GM19395 (cell line): ENCODE data around the gene SUPT4H1.

Source experiments
- ATAC-seq: cut with Tn5 transposase; IDR thresholded peaks from one replicate; pipeline ENCODE4 v1.9.1; 2021; ENCODE audit warnings: mild to moderate bottlenecking, moderate library complexity; ENCODE audit not compliant: unreplicated experiment

Gene SUPT4H1

GRCh38 chr17:58320163-58320558, 31.8 kb downstream of the SUPT4H1 start:
- no peak for ATAC-seq

- no peak for ATAC-seq
Observed at GRCh38 chr17:58319173-58320162, 32.5 kb downstream of the SUPT4H1 start.

DNA sequence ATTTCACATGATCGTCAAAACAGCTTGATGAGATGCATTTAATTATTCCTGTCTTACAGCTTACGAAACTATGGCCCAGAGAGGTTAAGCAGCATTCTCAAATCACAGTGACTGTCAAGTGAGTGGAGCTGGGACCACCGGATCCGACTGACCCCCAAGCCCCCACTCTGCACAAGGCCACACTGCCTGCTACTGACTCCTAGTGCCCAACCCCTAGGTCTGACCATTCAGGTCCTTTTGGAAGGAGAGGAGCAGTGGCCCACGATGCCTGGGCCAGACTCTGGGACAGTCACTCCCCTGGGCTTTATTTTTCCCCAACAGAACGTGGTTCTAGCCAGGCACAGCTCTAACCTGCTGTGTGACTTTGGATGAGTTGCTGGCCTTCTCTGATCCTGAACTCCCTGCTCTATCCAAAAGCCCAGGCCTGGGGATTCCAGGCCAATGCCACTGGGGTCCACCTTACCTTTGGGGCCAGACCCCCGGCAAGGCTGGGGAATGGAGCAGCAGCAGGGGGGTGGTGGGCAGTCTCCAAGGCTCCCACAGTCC, 33.3 kb downstream of the SUPT4H1 start:
- ATAC-seq: no peak

GRCh38 chr17:58318065-58318481, 33.9 kb downstream of the SUPT4H1 start:
- ATAC-seq: no peak

- peak; percentile 82 for ATAC-seq
Observed at GRCh38 chr17:58317421-58318064, 34.5 kb downstream of the SUPT4H1 start.

DNA sequence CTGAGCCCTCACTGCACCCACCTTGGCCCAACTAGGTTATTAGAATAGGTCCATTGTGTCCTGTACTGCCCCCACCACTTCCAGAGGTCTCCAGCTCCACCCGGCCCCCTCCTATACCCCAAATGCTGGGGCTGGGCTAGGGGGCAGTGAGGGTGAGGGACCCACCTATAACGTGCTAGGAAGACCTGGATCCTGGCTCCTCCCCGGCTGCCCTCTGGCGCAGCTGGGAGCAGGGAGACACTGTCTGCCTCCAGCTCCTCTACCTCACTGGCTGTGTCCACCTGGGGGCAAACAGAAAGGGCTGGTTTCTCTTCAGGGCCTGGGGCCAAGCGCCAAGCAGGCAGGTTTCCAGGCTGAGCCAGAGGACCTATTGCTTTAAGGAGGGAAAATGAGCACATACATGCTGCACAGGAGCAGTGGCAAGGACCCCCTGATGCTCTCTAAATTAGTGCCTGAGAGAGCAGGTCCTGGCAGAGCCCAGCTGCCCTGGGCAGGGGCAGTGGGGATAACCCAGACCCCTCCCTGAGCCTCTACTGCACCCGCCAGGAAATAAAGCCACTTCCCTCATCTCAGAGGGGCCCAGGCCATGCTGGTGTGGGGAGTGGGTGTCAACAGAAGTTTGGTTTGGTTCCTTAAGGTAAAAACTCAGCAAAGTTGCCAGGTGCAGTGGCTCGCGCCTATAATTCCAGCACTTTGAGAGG, 35.6 kb downstream of the SUPT4H1 start:
- no peak for ATAC-seq

DNA sequence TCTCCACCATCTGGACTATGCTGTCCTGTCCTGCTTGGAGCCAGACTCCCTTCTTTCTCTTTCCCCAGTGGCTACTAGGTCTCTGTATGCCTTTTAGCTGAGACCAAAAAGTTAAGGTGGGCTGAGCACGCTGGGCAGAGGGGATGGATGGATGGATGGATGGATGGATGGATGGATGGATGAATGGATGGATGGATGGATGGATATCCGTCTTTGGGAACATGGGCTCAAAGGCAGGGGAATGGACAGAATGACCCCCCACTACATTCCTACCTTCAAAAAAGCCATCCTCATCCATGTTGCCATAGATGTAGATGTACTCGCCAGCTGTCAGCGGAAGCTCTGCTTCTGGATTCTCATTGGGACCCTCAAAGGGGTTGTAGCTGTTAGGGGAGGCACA, 36.3 kb downstream of the SUPT4H1 start:
- ATAC-seq: no peak

DNA sequence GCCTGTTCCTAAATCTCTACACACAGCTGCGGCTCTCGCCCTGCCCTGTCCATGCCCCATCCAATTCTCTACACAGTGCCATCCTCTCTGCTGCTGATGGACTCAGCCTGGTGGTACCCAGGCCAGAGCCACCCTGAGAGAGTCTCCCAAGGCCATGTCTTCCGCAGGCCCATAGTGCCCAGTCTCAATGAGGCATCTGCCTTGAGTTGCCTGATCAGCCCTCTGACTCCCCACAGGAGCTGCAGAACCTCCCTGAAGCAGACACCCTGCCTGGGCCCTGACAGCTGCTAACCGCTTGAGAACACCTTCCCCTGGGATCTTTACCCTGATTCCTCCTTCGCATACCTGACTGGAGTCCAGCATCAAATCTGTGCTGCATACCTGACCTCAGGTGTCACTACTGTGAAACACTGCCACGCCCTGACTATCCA, 36.7 kb downstream of the SUPT4H1 start:
- ATAC-seq: no peak

DNA sequence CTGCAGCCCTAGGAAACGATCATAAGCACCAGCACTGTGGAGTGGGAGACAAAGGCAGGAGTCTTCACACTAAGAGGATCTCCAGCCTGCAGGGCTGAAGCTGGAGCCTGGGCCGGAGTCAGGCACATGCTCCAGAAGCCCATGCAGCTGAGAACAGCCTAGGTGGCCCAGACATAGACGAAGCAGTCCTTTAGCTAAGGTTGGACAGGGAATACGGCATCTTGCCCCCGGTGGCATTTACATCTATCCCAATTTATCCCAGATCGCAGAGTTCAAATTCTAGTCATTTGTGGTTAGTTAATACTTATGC, 37.3 kb downstream of the SUPT4H1 start:
- ATAC-seq: no peak

GRCh38 chr17:58313815-58314705, 37.9 kb downstream of the SUPT4H1 start:
- no peak for ATAC-seq

DNA sequence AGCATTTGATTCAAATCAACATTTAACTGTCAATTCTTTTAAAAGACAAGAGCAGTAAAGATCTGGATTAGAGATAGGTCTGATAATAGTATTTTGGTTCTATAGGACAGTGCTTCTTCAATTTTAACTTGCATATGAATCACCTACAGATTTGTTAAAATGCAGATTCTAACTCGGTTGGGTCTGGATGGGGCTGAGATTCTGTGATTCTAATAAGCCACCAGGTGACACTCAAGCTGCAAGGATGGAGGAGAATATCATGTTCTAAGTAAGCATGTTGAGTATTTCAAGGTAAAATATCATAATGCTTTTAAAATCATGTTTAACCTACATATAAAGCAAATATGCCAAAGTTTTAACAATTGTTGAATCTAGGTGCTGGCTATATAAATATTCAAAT, 39.2 kb downstream of the SUPT4H1 start:
- ATAC-seq: no peak

DNA sequence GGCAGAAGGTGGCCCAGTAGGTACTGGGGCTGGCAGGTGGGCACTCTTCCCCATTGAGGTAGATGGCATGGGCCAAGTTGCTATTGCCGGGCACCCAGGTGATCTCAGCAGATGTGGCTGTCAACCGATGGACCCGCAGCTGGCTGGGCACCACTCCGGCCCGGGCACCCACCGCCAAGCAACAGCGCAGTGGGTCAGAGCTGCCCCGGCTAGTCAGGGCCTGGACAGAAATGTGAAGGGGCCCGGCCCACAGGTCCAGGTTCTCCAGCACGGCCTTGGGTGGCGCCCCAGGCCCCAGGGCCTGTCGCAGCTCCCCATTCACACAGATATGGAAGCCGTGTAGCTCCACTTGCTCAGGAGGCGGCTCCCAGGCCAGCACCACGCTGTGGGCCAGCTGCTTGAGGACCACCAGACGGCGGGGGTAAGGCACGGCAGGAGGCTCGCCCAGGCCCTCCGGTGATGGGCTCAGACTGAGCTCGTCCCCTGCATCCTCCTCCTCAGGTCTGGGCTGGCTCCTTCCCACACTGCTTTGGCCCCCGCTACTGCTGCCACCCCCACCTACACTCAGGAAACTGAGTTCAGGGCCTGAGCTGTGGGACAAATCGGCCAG, 39.9 kb downstream of the SUPT4H1 start:
- ATAC-seq: no peak

DNA sequence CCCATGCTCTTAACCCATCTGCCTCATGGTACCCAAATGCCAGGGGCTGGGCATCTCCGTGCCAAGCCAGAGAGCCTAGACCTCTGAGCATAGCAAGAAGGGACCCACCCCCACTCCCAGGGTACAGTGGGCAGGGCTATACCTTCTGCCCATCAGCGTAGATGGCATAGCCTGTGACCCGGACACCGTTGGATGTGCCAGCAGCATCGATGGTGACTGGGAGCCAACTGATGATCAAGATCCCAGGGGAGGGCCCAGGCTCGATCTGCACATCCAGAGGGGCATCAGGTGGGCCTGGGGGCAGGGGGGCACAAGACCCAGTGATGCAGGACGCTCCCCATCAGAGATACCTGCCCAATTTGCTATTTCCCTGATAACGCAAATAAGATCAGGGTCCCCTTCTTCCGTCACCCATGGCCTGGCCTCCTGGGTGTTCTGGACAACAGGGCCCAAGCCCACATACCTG, 40.5 kb downstream of the SUPT4H1 start:
- no peak for ATAC-seq

GRCh38 chr17:58310511-58311428, 41.2 kb downstream of the SUPT4H1 start:
- no peak for ATAC-seq

DNA sequence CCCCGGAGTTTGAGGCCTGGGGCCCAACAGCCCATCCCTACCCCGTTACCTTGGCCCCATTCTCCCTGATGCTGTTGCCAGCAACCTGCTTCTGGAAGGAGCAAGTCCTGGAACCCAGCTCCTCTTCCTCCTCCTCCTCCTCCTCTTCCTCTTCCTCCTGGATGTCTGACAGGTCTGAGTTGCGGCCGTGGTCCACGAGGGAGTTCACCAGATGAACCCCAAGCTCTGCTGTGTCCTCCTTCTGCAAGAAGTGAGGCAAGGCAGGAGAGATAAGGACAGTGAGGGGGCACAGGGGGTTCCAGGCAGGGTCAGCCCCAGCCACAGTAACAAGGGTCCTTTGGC, 42.1 kb downstream of the SUPT4H1 start:
- ATAC-seq: no peak

DNA sequence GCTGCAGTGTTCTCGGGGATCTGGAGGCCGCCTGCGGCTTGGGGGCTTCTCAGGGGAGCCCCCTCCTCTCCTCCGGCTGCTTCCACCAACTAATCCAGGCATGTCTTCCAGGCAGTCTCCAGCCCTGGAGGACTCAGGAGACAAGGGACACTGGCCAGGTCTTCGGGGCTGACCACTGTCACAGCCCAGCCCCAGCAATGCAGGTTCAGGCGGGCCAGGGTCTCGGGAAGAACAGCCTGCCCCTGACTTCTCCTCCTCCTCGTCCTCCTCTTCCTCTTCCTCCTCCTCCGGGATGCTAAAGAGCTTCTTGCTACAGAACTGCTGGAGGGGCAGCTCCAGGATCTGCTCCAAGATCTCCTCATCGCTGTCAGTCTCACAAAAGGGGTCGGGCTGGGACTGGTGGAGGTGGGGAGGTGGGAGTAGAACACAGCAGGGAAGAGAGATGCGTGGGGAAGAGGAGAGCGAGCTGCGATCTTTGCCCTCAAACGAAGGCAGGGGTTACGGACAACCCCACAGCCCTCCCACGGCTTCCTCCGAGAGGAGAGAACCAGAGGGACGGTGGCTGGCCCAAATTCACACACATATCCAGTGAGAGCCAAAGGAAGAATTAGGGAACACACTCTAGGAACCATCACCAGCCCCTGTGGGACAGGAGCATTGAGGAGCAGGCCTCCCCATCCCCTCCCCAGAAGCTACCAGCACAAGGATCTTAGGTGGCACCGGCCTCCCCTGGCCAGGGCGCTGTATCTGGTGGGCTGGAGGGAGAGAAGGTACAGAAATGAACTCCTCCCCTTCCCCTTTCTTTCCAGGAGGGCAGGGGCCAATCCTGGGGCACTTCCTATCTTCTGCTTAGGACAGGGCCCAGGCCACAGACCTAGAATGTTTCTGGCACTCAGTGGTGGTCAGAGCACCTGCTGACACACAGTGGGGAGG, 42.8 kb downstream of the SUPT4H1 start:
- no peak for ATAC-seq

DNA sequence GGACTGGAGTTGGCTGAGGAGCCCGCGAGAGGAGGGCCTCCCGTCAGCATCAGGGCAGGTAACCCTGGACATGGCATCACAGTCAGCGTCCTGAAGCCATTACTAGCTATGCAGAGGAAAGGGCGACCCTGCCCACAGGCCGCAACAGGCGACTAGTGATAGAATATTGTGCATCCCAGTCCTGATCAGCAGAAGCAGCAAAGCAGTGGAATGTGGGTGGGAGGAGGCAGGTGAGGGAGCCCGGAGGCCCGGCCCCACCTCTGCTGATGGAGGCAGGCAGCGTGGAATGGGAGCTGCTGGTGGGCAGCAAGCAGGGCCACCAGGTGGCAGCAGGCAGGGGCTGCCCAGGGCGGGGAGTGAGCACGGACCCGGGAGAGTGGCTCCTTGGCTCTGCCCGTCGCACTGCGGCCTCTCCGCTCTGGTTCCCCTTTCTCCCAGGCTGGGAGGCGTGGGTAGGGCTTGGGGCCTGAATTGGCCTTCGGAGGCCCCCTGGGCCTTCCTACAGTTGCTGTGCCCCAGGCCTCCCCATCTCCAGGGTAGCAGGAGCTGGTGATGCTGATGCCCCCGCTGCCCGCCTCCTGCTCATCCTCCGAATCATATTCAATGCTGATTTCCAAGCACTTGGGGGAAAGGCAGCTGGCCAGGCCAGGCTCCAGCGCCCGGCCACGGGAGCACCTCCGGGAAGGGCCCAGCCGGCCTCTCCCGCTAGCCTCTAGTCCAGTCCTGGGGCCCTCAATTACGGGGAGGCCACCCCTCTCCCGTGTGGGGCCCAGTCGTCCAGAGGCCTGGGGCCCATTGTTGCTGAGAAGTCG, 43.6 kb downstream of the SUPT4H1 start:
- no peak for ATAC-seq
